Activated CD4-positive, CD25-positive, alpha-beta regulatory T cell treated with anti-CD3 and anti-CD28 coated beads, Interleukin-2, amount 50 U/mL, for 16 hours (primary cell): Measurements from ENCODE around the gene SPEG.

Experiments used
- DNase-seq: peaks from one replicate; pipeline ENCODE4 v3.0.0-alpha.2; 2020; ENCODE audit warnings: low read depth, low spot score

SPEG gene

DNA sequence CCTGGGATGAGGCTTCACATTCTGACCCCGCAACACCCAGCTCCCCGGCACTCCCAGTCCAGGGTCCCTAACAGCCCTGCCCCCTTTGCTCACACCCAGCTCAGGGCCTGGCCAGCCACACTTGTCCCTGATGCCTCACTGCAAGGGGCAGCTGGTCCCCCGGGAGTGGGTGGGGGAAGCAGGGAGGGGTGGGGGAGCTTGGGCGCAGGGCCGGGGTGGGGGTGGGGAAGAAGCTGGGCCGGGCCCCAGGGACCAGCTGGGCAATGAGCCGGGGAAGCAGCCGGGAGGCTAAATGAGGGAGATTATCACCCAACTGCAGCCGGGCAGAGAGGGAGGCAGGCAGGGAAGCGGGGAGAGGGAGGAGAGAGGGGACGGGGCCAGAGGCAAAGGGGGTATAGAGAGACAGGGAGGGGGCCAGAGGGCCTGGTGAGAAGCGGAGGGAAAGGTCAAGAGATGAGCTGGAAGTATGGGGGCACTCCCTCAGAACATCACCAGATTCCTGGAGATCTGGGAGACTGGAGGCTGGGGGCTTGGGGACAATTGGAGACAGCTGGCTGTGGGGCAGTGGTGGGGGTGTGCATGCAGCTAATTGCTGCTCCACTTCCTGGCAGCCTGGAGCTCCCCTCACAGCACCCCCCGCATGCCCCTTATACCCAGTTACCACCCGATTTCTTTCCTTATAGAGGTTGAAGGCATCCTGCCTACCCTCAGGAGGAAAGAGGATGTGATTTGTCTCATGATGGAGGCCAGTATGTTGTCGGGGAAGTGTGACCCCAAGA lies 77.1 kb downstream of the SPEG start:
- DNase-seq, result no peak

DNA sequence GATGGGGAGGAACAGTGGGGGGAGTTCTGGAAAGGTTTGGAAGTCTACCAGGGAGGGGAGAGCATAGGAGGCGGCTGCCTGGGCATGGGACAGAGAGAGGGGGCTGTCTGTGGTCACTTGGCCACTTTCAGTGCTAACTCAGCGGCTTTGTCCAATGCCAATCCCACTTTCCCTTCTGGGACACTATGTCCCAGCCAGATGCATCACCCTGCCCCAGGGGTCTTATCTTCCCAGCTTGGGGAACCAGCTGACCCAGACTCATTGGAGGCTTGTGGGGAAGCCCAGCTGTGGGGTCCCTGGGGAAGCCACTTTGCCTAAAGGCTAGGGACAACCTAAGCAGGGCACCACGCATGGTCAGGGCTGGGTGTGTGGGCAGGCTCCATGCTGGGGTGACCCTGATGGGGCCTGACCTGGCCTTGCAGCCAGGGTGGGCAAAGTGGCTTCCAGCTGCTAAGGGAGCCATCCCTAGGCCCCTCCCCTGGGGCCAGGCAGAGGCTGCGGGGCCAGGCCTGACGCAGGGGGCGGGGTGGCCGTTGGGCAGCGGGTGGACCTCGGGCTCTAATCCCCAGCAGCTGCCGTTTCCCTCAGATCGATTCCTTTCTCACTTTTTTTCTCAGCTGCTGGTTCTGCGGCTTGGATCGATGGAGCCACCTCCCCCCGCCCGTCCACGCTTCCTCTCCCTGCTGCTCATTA lies 78.0 kb downstream of the SPEG start:
- no peak for DNase-seq

DNA sequence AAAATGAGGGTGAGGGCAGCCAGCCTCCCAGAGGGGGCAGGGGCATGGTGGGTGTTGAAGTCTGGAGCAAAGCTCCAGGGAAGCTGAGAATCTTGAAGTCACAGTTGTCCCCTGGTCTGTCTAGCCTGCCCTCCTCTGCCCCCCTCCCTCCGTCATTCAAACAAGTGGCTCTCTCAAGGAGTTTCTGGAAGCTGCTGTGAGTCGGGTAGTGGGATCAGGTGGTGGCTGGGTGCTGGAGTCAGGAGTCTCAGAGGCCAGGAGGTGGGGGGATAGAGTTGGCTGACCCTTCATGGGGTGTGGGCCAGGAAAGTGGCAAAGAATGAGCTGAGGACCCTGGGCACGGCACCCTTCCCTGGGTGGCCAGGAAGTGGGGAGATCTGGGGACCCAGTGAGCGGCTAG lies 79.1 kb downstream of the SPEG start:
- no peak for DNase-seq

DNA sequence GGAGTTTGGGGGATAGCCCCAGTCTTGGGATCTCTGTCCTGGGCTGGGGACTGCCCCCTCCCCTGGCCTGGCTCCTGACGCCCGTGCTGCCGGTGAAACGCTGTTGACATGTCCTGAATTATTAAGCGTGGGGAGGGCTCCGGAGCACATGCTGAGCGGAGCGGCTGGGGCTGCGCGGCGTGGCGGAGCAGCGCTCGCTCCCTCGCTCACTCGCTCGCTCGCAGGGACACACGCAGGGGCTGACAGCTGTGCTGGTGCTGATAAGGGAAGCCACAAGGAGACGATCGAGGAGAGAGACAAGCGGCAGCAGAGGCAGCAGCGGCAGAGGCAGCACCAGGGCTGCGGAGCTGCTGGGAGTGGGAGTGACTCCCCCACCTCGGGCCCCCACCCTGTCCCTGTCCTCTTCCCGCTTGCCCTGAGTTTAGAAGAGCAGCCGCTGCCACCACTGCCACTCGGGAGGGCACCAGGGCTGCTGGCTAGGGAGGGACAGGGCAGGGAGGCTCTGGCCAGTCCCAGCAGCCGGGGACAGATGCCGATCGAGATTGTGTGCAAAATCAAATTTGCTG lies 79.6 kb downstream of the SPEG start, which contains the start of gene ASIC4:
Gene ASIC4, plus strand, starts transcription at position 287 of the 566 bp plus-strand sequence. Its CDS starts 243 bp downstream, at position 530.
- DNase-seq, result no peak

DNA sequence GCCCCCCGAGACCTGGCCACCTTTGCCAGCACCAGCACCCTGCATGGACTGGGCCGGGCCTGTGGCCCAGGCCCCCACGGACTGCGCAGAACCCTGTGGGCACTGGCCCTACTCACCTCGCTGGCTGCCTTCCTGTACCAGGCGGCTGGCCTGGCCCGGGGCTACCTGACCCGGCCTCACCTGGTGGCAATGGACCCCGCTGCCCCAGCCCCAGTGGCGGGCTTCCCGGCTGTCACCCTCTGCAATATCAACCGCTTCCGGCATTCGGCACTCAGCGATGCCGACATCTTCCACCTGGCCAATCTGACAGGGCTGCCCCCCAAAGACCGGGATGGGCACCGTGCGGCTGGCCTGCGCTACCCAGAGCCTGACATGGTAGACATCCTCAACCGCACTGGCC lies 80.2 kb downstream of the SPEG start:
- DNase-seq, result no peak

DNA sequence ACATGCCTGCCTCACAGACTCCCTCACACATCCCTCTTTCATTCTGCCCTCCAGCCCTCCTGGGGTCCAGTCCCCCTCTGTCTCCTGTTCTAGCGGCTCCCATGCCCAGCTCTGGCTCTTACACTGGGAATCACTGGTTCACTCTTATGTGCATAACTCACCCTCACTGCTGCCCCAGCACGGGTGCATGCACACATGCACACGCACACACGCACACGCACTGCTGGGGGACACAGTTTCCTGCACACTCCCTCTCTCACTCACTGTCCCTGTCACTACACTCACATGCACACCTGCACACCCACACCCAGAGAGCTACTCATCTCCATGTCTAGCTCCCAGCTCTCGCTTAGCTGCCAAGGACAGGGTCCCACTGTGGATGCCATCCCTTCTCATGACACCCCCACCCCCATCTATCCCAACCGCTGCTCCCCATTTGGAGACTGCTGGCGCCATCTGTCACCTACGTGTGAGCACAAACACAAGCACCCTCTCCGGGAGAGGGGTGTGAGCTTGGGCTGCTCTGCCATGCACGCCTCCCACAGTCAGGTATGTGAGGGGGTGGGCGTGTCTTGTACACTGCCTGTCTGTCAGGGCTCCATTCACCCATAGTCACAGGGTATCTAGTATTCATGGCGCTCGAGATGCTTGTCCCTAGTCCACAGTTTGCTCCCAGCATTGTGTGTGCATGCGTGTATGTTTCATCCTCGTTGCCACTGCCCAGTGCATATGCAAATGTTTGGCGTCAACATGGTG lies 81.4 kb downstream of the SPEG start:
- DNase-seq, result no peak

DNA sequence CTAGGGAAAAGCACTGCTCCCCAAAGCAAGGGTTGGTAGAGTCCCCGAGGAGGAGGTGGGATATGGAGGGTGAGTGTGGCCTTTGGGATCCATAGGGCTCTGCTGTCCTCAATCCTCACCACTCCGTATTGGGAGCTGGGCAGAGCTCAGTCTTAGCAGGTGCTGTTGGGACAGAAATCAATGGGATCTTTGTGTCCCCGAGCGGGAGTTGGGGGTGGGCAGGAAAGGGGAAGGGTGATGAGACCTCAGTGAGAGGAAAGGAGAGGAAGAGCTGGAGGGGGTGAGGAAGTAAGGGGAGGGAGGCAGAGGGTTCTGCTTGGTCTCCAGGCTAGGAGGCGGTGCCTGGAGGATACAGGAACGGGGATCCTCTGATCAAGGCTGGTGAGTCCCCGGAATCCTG lies 82.2 kb downstream of the SPEG start:
- no peak for DNase-seq

DNA sequence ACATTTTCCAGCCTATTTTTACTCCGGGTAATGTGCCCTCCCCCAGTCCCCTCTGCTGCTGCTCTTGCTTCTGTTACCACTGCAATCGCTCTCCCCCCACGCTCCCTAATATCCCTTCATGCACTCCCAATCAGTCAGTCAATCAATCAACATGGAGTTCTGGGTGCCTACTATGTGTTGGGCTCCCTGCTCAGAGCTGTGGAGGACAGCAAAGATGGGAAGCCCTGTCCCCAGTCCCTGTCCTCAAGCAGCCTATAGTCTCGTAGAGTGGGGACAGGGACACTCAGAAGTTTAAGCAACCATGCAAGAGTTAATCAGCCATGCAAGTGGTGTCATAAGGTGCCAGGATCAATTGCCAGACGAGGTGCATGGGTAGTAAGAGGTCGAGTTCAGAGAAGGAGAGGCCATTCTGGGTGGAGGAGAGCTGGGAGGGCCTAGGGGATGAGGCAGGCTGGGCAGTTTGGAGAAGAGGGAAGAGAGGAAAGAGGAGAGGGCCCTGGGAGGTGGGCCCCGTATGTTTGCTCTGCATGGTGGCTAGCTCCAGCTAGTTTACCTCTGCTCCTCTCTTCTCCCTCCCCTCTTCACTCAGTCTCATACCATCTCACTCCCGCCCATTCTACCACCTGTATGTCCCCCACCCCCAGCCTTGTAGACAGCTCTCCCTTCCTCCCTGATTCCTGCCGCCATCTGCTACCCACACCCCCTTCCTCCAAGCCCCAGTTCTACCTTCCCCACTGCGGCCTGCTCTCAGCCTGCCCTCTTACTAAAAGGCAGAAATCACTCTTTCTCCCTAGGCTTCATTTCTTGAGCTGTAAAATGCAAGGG lies 83.5 kb downstream of the SPEG start:
- no peak for DNase-seq

DNA sequence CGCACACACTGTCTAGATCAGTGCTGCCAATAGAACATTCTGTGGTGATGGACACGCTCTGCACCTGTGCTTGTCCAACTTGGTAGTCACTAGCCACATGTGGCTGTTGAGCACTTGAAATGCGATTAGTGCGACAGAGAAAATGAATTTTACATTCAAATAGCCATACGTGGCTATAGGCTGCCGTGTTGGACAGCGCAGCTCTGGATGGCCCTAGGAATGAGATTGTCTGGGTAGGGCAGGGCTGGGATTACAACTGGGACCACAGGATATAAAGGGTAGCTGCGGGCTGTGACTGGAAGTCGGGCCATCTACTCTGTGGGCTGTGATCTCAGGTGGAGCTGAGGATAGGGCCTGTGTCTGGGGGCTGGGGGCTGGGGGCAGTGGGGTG lies 84.9 kb downstream of the SPEG start:
- DNase-seq, result no peak

DNA sequence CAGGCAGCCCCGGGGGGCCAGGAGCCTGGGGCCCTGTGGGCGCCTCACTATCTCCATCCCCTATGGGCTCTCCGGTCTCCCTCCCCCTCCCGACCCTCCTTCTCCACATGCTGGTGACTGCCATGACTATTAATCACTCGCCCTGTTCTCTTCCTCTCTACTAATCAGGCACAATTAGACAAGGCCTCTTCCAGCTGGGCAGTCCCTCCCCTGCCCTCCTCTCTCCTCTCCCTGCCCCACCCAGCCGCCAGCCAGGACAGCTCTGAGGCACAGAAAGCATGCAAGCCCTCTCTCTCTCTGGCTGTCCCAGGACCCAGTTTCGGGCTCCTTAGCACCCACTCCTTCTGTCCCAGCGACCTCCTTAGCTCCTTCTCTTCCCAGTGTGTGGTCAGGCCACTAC lies 85.4 kb downstream of the SPEG start:
- DNase-seq, result no peak

DNA sequence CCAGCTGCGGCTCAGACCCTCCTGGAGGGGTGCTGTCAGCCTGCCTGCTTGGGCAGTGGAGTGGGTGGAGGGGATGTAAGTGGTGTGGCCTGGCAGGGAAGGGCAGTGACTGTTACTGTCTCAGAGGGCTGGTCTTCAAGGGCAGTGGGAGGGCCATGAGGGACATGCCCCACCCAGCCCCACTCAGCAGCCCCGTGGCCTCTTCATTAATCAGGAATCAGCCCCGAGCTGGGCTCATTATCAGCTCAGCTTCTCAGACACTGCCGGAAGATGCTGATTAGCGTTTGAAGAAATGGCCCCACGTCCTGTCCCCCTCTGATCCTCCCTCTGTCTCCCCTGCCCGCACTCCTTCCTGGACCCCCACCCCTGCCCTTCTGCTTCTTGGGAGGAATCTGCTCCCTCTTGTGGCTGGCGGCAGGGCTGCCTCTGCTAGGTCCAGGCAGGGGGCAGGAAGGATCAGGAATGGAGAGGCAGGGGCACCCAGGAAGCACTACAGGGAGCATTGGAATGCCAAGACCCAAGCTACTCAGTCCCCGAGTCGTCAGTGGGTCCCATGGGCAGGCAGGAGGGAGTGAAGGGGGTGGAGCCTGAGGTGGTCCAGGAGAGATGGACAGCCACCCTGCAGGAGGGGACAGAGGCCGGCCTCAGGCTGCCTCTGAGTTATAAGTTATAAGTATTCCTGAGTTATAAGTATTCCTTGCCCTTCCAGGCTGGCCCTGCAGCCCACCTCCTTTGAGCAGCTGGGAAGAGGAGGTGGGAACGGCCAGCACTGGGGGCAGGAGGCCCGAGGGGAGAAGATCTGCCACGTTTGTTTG lies 86.6 kb downstream of the SPEG start:
- DNase-seq, result no peak

DNA sequence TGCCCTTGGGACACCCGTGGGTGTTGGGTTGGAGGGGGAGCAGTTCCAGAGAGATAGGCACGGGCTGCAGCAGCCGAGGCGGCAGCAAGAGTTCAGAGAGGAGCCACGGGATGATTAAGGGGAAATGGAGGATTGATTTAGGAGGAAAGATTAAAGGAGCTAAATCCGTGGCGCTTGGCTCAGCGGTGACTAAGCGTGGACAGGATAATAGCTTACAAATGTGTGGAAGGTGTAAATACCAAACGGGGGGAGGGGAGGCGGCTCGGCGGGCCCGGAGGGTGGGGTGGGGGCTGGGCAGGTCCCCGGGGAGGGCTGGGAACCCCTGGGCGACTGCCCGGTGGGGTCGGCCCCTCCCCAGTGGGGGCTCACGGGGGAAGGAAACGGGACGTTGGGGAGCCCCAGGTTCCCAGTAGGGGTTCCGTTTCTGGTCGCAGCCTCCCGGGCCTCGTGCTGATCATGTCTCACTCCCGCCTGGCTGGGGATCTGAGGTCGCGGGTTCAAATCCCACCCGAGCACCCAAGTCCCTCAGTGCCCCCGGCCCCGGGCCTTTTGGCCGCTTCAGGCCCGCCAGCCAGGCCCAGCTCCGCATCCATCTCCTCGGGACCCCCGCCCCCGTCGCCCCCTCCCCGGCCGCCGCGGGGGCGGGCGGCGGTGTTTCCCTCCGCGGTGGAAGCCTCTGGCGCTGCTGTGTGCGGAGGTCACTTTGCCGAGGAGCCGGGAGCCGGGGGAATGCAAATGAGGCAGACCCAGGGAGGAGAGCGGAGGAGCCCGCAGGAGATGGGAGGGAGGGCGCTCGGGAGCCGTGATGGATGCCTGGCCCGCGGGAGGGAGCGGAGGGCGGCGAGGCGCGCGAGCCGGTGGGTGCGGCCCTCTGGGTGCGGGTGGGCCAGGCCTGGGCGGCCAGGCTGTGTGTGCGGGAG lies 87.7 kb downstream of the SPEG start:
- no peak for DNase-seq

DNA sequence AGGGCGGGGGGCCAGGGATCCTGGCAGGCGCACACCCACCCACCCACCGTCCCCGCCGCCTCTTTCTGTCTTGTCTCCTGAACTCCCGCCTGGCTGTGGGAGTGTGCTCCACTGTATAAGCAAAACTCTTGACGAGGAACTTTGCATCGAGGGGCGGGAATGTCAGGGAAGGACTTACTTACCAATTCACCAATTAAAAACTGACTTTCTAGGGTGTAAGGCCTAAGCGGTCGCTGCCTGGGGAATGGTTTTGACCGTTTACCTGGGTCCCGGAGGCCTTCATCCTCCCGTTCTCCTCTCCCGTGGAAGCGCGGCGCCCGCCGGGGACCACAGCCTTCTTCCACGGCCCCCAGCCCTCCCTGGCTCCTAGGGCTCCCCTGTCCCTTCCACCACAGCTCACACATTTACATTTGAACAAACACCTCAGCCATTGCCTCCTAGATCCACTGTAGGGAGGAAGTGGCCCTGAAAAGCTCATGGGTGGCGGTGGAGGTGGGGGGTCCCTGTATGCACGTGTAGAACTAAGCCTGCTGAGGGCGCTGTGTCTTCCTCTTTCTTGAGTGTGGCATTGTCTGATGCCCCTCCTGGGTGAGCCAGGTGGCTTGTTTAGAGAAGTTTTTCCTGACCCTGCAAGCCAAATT lies 88.5 kb downstream of the SPEG start:
- no peak for DNase-seq

DNA sequence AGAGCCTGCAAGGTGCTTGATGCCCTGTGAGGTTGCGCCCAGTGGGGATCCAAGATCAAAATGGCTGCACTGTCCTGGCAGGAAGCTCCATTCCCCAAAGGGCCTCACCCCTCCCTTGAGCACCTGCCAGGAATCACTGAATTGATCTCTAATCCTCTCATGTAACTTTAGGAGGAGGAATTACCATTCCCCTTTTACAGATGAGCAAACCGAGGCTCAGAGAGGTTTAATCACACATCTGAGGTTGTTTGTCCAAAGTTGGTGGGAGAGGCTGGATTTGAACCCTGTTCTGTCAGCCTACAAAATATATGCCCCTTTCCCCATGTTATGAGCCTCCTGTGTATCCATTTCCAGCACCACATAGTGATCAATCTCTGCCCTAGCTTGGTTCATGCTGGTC lies 90.2 kb downstream of the SPEG start:
- no peak for DNase-seq

DNA sequence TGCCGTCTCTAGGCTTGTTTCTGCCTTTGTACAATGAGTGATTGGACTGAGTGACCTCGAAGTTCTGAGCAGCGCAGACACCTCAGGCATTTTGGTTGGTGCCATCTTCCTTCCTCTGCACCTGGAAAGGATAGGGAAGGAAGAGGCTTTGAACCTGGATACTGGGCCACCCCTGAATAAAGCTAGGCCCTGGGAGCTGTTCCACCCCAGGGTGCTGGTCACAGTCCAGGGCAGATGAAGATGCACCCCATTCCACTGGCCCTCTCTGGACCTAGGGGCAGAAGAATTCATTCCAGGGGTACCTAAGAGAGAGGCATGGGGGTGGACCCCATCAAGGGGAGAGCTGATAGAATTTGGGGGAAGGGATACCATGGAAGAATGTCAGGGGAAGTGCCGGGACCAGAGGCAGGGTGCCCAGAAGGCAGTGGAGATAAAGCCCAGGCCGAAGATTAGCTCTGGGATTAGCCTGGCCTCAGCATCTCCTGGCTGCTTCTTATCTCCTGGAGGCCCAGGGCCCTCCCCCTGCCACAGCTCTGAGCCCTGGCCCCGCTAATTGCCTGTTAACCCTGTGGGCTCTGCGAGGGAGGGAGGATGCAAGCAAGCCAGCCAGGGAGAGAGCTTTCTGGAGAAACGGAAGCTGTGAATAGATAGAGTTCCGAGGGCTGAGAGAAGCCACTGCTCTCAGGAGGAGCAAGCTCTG lies 91.0 kb downstream of the SPEG start:
- DNase-seq, result no peak

DNA sequence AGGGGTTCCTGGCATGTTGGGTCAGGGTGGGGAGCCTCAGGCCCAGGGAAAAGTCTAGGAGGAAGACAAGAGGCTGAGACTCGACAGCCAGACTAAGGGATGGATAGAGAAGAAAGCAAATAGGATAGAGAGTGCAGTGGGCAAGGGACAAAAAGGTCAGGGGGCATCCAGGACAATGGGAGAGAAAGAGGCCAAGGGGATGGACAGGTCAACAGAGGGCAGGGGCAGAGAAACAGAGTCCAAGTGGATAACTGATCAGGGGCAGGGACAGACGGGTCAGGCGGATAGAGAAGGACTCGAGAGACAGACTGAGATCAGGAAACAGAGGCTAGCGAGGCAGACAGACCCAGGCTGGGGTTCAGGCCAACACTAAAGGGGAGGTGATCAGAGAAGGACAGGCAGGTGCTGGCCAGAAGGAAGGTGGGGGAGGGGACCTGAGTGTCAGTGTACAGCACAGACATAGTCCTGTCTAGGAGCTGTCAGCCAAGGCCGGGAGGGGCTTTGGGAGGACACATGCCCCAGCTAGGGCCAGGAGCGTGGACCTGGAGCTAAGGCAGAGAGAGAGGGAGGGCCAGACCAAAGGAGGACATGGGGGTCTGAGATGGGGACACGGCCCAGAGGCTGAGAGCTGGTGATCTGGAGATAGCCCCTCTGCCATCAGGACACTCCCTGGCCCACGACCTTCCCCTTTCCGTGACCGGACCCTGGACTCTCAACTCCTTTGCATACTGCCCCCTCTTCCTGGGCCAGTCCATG lies 91.9 kb downstream of the SPEG start:
- DNase-seq, result no peak

DNA sequence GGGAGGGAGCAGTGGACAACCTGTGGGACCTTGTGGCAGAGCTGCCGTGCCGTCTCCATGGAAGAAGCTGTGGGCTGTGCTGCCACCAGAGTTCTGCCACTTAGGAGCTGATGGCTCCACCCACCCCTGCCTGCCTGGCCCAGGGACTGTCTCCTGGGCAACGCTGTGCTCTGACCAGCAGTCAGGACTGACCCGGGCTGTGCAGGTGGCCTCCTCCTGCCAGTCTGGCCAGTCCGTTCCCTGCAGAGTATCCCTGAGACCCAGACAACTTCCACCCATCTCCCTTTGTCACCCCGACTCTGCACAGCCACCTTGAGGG lies 92.4 kb downstream of the SPEG start:
- no peak for DNase-seq

DNA sequence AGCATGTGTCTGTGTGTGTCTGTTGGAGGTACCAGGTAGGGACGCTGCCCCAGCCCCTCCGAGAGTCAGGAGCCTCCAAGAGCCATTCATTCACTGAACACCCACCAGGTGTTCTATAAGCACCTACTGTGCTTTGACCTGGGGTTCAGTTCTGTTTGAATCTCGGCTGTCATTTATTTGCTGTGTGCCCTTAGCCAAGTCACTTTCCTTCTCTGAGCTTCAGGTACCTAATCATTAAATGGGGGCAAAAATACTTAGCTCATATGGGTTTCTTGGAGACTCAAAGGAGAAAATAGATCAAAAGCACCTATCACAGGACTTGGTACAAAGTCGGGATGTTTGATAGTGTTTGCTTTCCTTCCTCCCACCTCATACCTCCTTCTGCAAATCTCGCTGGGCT lies 92.8 kb downstream of the SPEG start:
- no peak for DNase-seq
